IMR-90 (cell line): ENCODE measurements around the gene ELF5. TPM values are rescaled to one million over a fixed set of nuclear protein-coding genes. Genes with fewer than 3 reads are reported as not detected.

ENCODE experiments used
- ATAC-seq: fragments of 200-7000 bp; cut with Tn5 transposase; 2 replicates; pipeline ENCODE4 v1.9.1; 2020; ENCODE audit warnings: low read depth, mild to moderate bottlenecking, moderate library complexity
- BruUV-seq: library from RNA; stranded (reverse); fragments of 400-500 nt; replicated peaks from 2 replicates; lab custom pipeline; 2021; lab: Mats Ljungman, UMichigan
- CTCF ChIA-PET: fragments of 300-600 bp; formaldehyde crosslinking; extraction: SDS; loops from one replicate; lab custom pipeline; 2021; ENCODE audit warnings: antibody characterized with exemption; lab: Yijun Ruan, JAX
- POLR2A ChIA-PET: fragments of 300-600 bp; sonication (Branson Sonifier 250); formaldehyde crosslinking; loops from one replicate; lab custom pipeline; 2022; ENCODE audit warnings: antibody characterized with exemption; ENCODE audit not compliant: unreplicated experiment; lab: Charles Lee
- DNase-seq: peaks from one replicate; pipeline ENCODE4 v3.0.0; 2013
- H2AFZ ChIP-seq: replicated peaks from 2 replicates; pipeline ENCODE3; 2013; ENCODE audit warnings: low read length, mild to moderate bottlenecking; ENCODE audit not compliant: poor library complexity
- H2AK5ac ChIP-seq: 2 replicates; pipeline ENCODE4 v1.6.1; 2013; ENCODE audit warnings: low read depth, low read length, inconsistent platforms
- H2AK9ac ChIP-seq: replicated peaks from 2 replicates; pipeline ENCODE3; 2013; ENCODE audit warnings: mild to moderate bottlenecking, low read depth, low read length, moderate library complexity; ENCODE audit not compliant: poor library complexity
- H2BK120ac ChIP-seq: 2 replicates; pipeline ENCODE4 v1.6.1; 2013; ENCODE audit warnings: low read depth, low read length, inconsistent platforms
- H2BK15ac ChIP-seq: 3 replicates; pipeline ENCODE4 v1.6.1; 2013; ENCODE audit warnings: low read depth, low read length, inconsistent platforms
- H2BK20ac ChIP-seq: 2 replicates; pipeline ENCODE4 v1.6.1; 2013; ENCODE audit warnings: low read depth, mild to moderate bottlenecking, inconsistent platforms, low read length, moderate library complexity
- H2BK5ac ChIP-seq: 2 replicates; pipeline ENCODE4 v1.6.1; 2013; ENCODE audit warnings: mild to moderate bottlenecking, low read depth, low read length, inconsistent platforms; ENCODE audit not compliant: poor library complexity, severe bottlenecking
- H3K14ac ChIP-seq: replicated peaks from 2 replicates; pipeline ENCODE4 v1.6.1; 2013; ENCODE audit warnings: low read depth, low read length, inconsistent platforms
- H3K18ac ChIP-seq: 2 replicates; pipeline ENCODE4 v1.6.1; 2013; ENCODE audit warnings: low read depth, low read length, control low read depth
- H3K23ac ChIP-seq: 2 replicates; pipeline ENCODE4 v1.6.1; 2013; ENCODE audit warnings: low read depth, low read length, inconsistent platforms
- H3K27ac ChIP-seq: 2 replicates; pipeline ENCODE4 v1.5.1; 2013; ENCODE audit warnings: mild to moderate bottlenecking, control low read depth, low read length; ENCODE audit not compliant: insufficient read depth
- H3K27me3 ChIP-seq: 2 replicates; pipeline ENCODE4 v1.6.1; 2013; ENCODE audit warnings: low read length; ENCODE audit not compliant: control insufficient read depth, insufficient read depth
- H3K36me3 ChIP-seq: 2 replicates; pipeline ENCODE4 v1.6.1; 2013; ENCODE audit warnings: low read length, mixed read lengths; ENCODE audit not compliant: control insufficient read depth, insufficient read depth
- H3K4ac ChIP-seq: 2 replicates; pipeline ENCODE4 v1.6.1; 2013; ENCODE audit warnings: low read depth, low read length, inconsistent platforms
- H3K4me1 ChIP-seq: 2 replicates; pipeline ENCODE4 v1.6.1; 2013; ENCODE audit warnings: low read length, mixed read lengths; ENCODE audit not compliant: control insufficient read depth, insufficient read depth
- H3K4me2 ChIP-seq: 2 replicates; pipeline ENCODE4 v1.6.1; 2013; ENCODE audit warnings: low read depth, mild to moderate bottlenecking, control low read depth, low read length, moderate library complexity
- H3K4me3 ChIP-seq: 2 replicates; pipeline ENCODE4 v1.5.1; 2013; ENCODE audit warnings: low read depth, mild to moderate bottlenecking, control low read depth, low read length, moderate library complexity; ENCODE audit not compliant: insufficient read depth
- H3K56ac ChIP-seq: 2 replicates; pipeline ENCODE4 v1.6.1; 2013; ENCODE audit warnings: low read length, inconsistent platforms; ENCODE audit not compliant: insufficient read depth; ENCODE audit errors: extremely low read depth
- H3K79me1 ChIP-seq, 2 experiments: 2 replicates each; pipeline ENCODE4 v1.6.1; 2013; ENCODE audit warnings: low read length in 2 of 2, inconsistent platforms in 1 of 2, low read depth in 1 of 2
- H3K9ac ChIP-seq: 2 replicates; pipeline ENCODE4 v1.6.1; 2013; ENCODE audit warnings: low read depth, low read length, control low read depth
- H3K9me1 ChIP-seq: 2 replicates; pipeline ENCODE4 v1.6.1; 2013; ENCODE audit warnings: low read length, inconsistent platforms; ENCODE audit not compliant: insufficient read depth
- H3K9me3 ChIP-seq: 2 replicates; pipeline ENCODE4 v1.6.1; 2013; ENCODE audit warnings: low read length; ENCODE audit not compliant: control insufficient read depth, insufficient read depth
- H4K20me1 ChIP-seq: 2 replicates; pipeline ENCODE4 v1.6.1; 2013; ENCODE audit warnings: low read length, inconsistent platforms; ENCODE audit not compliant: insufficient read depth
- H4K5ac ChIP-seq: 2 replicates; pipeline ENCODE4 v1.6.1; 2013; ENCODE audit warnings: mild to moderate bottlenecking, low read depth, low read length, control low read depth
- H4K8ac ChIP-seq, 2 experiments: 2 replicates each; pipeline ENCODE4 v1.6.1; 2013; ENCODE audit warnings: low read depth in 2 of 2, low read length in 2 of 2, control low read depth in 1 of 2, inconsistent platforms in 1 of 2
- H4K91ac ChIP-seq: 2 replicates; pipeline ENCODE4 v1.6.1; 2013; ENCODE audit warnings: low read depth, low read length, inconsistent platforms; ENCODE audit not compliant: insufficient read depth
- CHD1 ChIP-seq: IDR thresholded peaks from 2 replicates; pipeline ENCODE4 v1.6.1; 2012; ENCODE audit warnings: low read depth, low read length, improper control_type of control experiment
- MAFK ChIP-seq: IDR thresholded peaks from 2 replicates; pipeline ENCODE4 v1.6.1; 2012; ENCODE audit warnings: low read depth, low read length, improper control_type of control experiment
- RCOR1 ChIP-seq: IDR thresholded peaks from 2 replicates; pipeline ENCODE4 v1.6.1; 2012; ENCODE audit warnings: mild to moderate bottlenecking, low read length, improper control_type of control experiment; ENCODE audit not compliant: insufficient replicate concordance
- SMC3 ChIP-seq: fragments of 150-350 bp; IDR thresholded peaks from 2 replicates; pipeline ENCODE4 v1.6.1; 2016; ENCODE audit warnings: low read depth, mild to moderate bottlenecking, antibody characterized with exemption, low read length, moderate library complexity
- dilution Hi-C: fragments of 300-500 bp; cut with HindIII; formaldehyde crosslinking; loops from one replicate; pipeline ENCODE4 v1.14.3; 2018; ENCODE audit warnings: low sequenced_read_pairs; ENCODE audit not compliant: unreplicated experiment
- in situ Hi-C: fragments of 300-500 bp; cut with MboI; formaldehyde crosslinking; loops from 3 replicates; pipeline ENCODE4 v1.14.3; 2019; ENCODE audit warnings: low sequenced_read_pairs, inconsistent platforms, mixed read lengths
- intact Hi-C: fragments of 100-400 bp; cut with micrococcal nuclease; formaldehyde crosslinking; loops from 2 replicates; pipeline ENCODE4 v1.10.0; 2022
- polyA plus RNA-seq, 3 experiments: library from polyadenylated mRNA; depleted of rRNA; stranded (reverse); fragments of >200 nt; gene quantifications; 2 replicates each; pipeline ENCODE4 v1.2.3, GENCODE V29; 2012; ENCODE audit warnings: low replicate concordance in 1 of 3
- total RNA-seq: library from RNA; depleted of rRNA; stranded (reverse); fragments of >200 nt; gene quantifications from 2 replicates; pipeline ENCODE4 v1.2.3, GENCODE V29; 2012
- TF ChIP-seq, protein P1 (sequence below): conservative IDR thresholded peaks from 2 replicates; pipeline ENCODE4 v1.5.1; 2012; ENCODE audit warnings: mild to moderate bottlenecking, low read depth, low read length, improper control_type of control experiment

The ELF5 gene
- total and polyA plus RNA-seq, 2 of the 4 experiments (the other 2 are of a cell fraction) = not detected

DNA sequence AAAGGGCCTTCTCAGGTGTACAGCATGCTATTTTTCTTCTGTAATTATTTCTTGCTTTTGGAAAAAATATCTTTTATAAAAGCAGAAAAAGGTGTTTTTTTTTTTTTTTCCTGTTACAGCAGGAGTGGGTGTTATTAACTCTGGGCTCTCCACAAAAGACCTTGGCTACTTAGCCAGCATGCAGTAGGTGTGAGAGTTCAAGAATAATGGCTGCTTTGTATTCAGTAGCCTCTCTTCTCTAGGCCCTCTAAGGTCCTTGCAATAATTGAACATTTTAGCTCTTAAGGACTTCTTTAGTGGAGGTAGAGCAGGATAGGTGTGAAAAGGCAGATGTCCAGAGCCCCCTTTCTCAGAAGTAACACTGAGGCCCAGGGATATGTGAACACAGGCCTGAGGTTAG, 3.4 kb downstream of the ELF5 start:
- Histone ChIP-seq H4K5ac (no peak overlapping the region), H3K4me3 (no peak overlapping the region), H2AK9ac (no peak overlapping the region), H3K18ac (no peak overlapping the region), H3K9me1 (peaks cover 4% of the 10 kb centered on the region), H2AK5ac (no peak overlapping the region), H3K27me3 (no peaks in the 10 kb centered on the region), H4K8ac (no peak overlapping the region), H4K91ac (no peak overlapping the region), H3K23ac (no peak overlapping the region), H3K4me1 (peaks cover 3% of the 10 kb centered on the region; the same call in 1 of the 2 replicates), H3K9ac (no peak overlapping the region), H3K4me2 (no peak overlapping the region), H3K36me3 (no peaks in the 10 kb centered on the region), H3K79me1 (no peaks in the 10 kb centered on the region), H2AFZ (no peak overlapping the region), H3K56ac (no peak overlapping the region), H2BK15ac (no peak overlapping the region), H3K4ac (no peak overlapping the region), H3K9me3 (no peaks in the 10 kb centered on the region), H3K27ac (no peak overlapping the region), H2BK5ac (no peak overlapping the region), H3K14ac (no peak overlapping the region), H4K20me1 (no peaks in the 10 kb centered on the region), H2BK20ac (no peak overlapping the region), H2BK120ac (no peak overlapping the region)
- DNase-seq = no peak
- CTCF ChIA-PET = no interaction called here
- dilution Hi-C loops = no loop called here
- no peak for ATAC-seq
- no TSS peak for BruUV-seq
- TF ChIP-seq RCOR1 (no peak), CHD1 (no peak), MAFK (no peak), SMC3 (no peak)
- TF ChIP-seq, protein P1, sequence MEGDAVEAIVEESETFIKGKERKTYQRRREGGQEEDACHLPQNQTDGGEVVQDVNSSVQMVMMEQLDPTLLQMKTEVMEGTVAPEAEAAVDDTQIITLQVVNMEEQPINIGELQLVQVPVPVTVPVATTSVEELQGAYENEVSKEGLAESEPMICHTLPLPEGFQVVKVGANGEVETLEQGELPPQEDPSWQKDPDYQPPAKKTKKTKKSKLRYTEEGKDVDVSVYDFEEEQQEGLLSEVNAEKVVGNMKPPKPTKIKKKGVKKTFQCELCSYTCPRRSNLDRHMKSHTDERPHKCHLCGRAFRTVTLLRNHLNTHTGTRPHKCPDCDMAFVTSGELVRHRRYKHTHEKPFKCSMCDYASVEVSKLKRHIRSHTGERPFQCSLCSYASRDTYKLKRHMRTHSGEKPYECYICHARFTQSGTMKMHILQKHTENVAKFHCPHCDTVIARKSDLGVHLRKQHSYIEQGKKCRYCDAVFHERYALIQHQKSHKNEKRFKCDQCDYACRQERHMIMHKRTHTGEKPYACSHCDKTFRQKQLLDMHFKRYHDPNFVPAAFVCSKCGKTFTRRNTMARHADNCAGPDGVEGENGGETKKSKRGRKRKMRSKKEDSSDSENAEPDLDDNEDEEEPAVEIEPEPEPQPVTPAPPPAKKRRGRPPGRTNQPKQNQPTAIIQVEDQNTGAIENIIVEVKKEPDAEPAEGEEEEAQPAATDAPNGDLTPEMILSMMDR = no peak
- intact Hi-C loops = no loop called here
- in situ Hi-C loops = no loop called here
- POLR2A ChIA-PET = no interaction called here
